ENCODE measurements around the gene LAMA3. TPM values are rescaled to one million over a fixed set of nuclear protein-coding genes. Genes with fewer than 3 reads are reported as not detected.

LAMA3 gene
- total RNA-seq, 1 donor from 2014 or later, result 0.47 TPM

GRCh38 chr18:23934252-23934651 lies 245.0 kb downstream of the LAMA3 start:
- Histone ChIP-seq H3K4me1 (no peaks in the 10 kb centered on the region), H3F3A (ENCODE audit: low read depth) (no peaks in the 10 kb centered on the region), H3K9me3 (ENCODE audit: low read depth) (no peaks in the 10 kb centered on the region), H3K79me2 (ENCODE audit: low read depth) (no peaks in the 10 kb centered on the region), H3K9ac (no peak overlapping the region), H3K27me3 (no peaks in the 10 kb centered on the region), H3K27ac (no peak overlapping the region), H3K4me3 (no peak overlapping the region), H4K20me1 (ENCODE audit: low read depth) (no peaks in the 10 kb centered on the region), H3K36me3 (no peaks in the 10 kb centered on the region), H3K4me2 (no peak overlapping the region), H2AFZ (replicated peaks) (no peak overlapping the region)
- peaks cover 5% of the 10 kb centered on the region for H3K4me1 Mint-ChIP-seq
- H3K27me3 Mint-ChIP-seq (ENCODE audit: insufficient read depth, low read depth), result peaks cover 4% of the 10 kb centered on the region
- TF ChIP-seq CTCF (IDR thresholded peaks at IDR 0.05) (no peak), EZH2phosphoT487 (IDR thresholded peaks at IDR 0.05) (no peak), EZH2 (IDR thresholded peaks at IDR 0.05) (no peak)
- no peak for DNase-seq (ENCODE audit: low spot score)
- no peaks in the 10 kb centered on the region for H3K36me3 Mint-ChIP-seq
- H3K27ac Mint-ChIP-seq, result no peak overlapping the region
- H3K9me3 Mint-ChIP-seq, result no peaks in the 10 kb centered on the region
- no peak overlapping the region for H3K4me3 Mint-ChIP-seq

GRCh38 chr18:23934863-23935262 lies 245.6 kb downstream of the LAMA3 start:
- Mint-ChIP-seq H3K4me3 (no peak overlapping the region), H3K27ac (no peak overlapping the region), H3K36me3 (no peaks in the 10 kb centered on the region), H3K27me3 (ENCODE audit: insufficient read depth, low read depth) (peaks cover 4% of the 10 kb centered on the region), H3K4me1 (peaks cover 9% of the 10 kb centered on the region), H3K9me3 (no peaks in the 10 kb centered on the region)
- TF ChIP-seq CTCF (IDR thresholded peaks at IDR 0.05) (no peak), EZH2phosphoT487 (IDR thresholded peaks at IDR 0.05) (no peak), EZH2 (IDR thresholded peaks at IDR 0.05) (no peak)
- Histone ChIP-seq H2AFZ (replicated peaks) (no peak overlapping the region), H3F3A (ENCODE audit: low read depth) (no peaks in the 10 kb centered on the region), H3K27me3 (no peaks in the 10 kb centered on the region), H3K4me3 (no peak overlapping the region), H3K27ac (no peak overlapping the region), H4K20me1 (ENCODE audit: low read depth) (no peaks in the 10 kb centered on the region), H3K9ac (no peak overlapping the region), H3K4me1 (no peaks in the 10 kb centered on the region), H3K79me2 (ENCODE audit: low read depth) (no peaks in the 10 kb centered on the region), H3K9me3 (ENCODE audit: low read depth) (no peaks in the 10 kb centered on the region), H3K36me3 (no peaks in the 10 kb centered on the region), H3K4me2 (no peak overlapping the region)
- DNase-seq (ENCODE audit: low spot score), result no peak

GRCh38 chr18:23935804-23936203 lies 246.6 kb downstream of the LAMA3 start:
- Histone ChIP-seq H3K4me1 (no peaks in the 10 kb centered on the region), H3K27me3 (no peaks in the 10 kb centered on the region), H3K36me3 (no peaks in the 10 kb centered on the region), H3K9me3 (ENCODE audit: low read depth) (no peaks in the 10 kb centered on the region), H3K4me3 (no peak overlapping the region), H3K4me2 (no peak overlapping the region), H3K27ac (no peak overlapping the region), H3F3A (ENCODE audit: low read depth) (no peaks in the 10 kb centered on the region), H2AFZ (replicated peaks) (no peak overlapping the region), H3K9ac (no peak overlapping the region), H4K20me1 (ENCODE audit: low read depth) (no peaks in the 10 kb centered on the region), H3K79me2 (ENCODE audit: low read depth) (no peaks in the 10 kb centered on the region)
- TF ChIP-seq EZH2 (IDR thresholded peaks at IDR 0.05) (no peak), CTCF (IDR thresholded peaks at IDR 0.05) (no peak), EZH2phosphoT487 (IDR thresholded peaks at IDR 0.05) (no peak)
- no peak for DNase-seq (ENCODE audit: low spot score)
- Mint-ChIP-seq H3K4me1 (peaks cover 9% of the 10 kb centered on the region), H3K27ac (no peak overlapping the region), H3K27me3 (ENCODE audit: insufficient read depth, low read depth) (peaks cover 4% of the 10 kb centered on the region), H3K9me3 (no peaks in the 10 kb centered on the region), H3K36me3 (no peaks in the 10 kb centered on the region), H3K4me3 (no peak overlapping the region)

Data from neural progenitor cell (in vitro differentiated cells).